B cell (primary cell): ENCODE data around the gene CORO2B. TPM values are rescaled to one million over a fixed set of nuclear protein-coding genes. Genes with fewer than 3 reads are reported as not detected.

Source experiments
- ATAC-seq: fragments of 200-7000 bp; cut with Tn5 transposase; one replicate; pipeline ENCODE4 v1.10.0; 2021; ENCODE audit warnings: low read depth, mild to moderate bottlenecking, moderate number of reproducible peaks, moderate library complexity
- CTCF ChIA-PET: fragments of 350-600 bp; sonication (Branson Sonifier 250); formaldehyde crosslinking; loops from one replicate; lab custom pipeline; 2021; ENCODE audit warnings: antibody characterized with exemption, inconsistent platforms; lab: Charles Lee
- POLR2A ChIA-PET: fragments of 350-600 bp; sonication (Branson Sonifier 250); formaldehyde crosslinking; loops from one replicate; lab custom pipeline; 2021; ENCODE audit warnings: antibody characterized with exemption; lab: Charles Lee
- DNase-seq: peaks from one replicate; pipeline ENCODE4 v3.0.0; 2013
- H2AFZ ChIP-seq: 2 replicates; pipeline ENCODE4 v1.6.1; 2012; ENCODE audit warnings: mild to moderate bottlenecking, low read depth, low read length; ENCODE audit not compliant: insufficient read depth, poor library complexity, severe bottlenecking
- H3K27ac ChIP-seq, 2 donors: 1 replicate in 1 of 2; 2 replicates in 1 of 2; pipeline ENCODE4 v1.5.1; 2012 to 2013; ENCODE audit warnings: low read length in 2 of 2, mild to moderate bottlenecking in 2 of 2, moderate library complexity in 1 of 2
- H3K27me3 ChIP-seq, 4 experiments: fragments of 200-600 bp in 1 of 4; sonication (generic) in 1 of 4; replicated peaks in 1 of 4; 1 replicate in 2 of 4; 2 replicates in 2 of 4; pipeline versions ENCODE4 v1.6.1 to v1.7.0; 2013 to 2016; ENCODE audit warnings: low read length in 3 of 4, mild to moderate bottlenecking in 2 of 4, mixed read lengths in 1 of 4, moderate library complexity in 1 of 4; ENCODE audit not compliant: insufficient read depth in 4 of 4, control insufficient read depth in 3 of 4; ENCODE audit errors: control extremely low read depth in 1 of 4
- H3K36me3 ChIP-seq, 2 experiments: replicated peaks in 1 of 2; 1 replicate in 1 of 2; 2 replicates in 1 of 2; pipeline versions ENCODE4 v1.6.1 to v1.7.1; 2013; ENCODE audit warnings: low read length in 1 of 2; ENCODE audit not compliant: insufficient read depth in 2 of 2, control insufficient read depth in 1 of 2; ENCODE audit errors: control extremely low read depth in 1 of 2, extremely low read depth in 1 of 2
- H3K4me1 ChIP-seq, 2 donors: fragments of 200-600 bp in 1 of 2; sonication (generic) in 1 of 2; 1 replicate in 1 of 2; 2 replicates in 1 of 2; pipeline versions ENCODE4 v1.5.1 to v1.6.1; 2013 to 2017; ENCODE audit warnings: low read length in 2 of 2; ENCODE audit not compliant: control insufficient read depth in 2 of 2, insufficient read depth in 2 of 2
- H3K4me2 ChIP-seq: replicated peaks from 2 replicates; pipeline ENCODE3; 2012; ENCODE audit warnings: mild to moderate bottlenecking, low read depth, low read length; ENCODE audit not compliant: poor library complexity, severe bottlenecking
- H3K4me3 ChIP-seq, 5 experiments: fragments of 200-600 bp in 1 of 5; sonication (generic) in 1 of 5; 1 replicate in 3 of 5; 2 replicates in 2 of 5; pipeline versions ENCODE4 v1.5.1 to v1.7.0; 2011 to 2016; ENCODE audit warnings: low read length in 4 of 5, mild to moderate bottlenecking in 4 of 5, low read depth in 2 of 5, control low read depth in 1 of 5, moderate library complexity in 1 of 5; ENCODE audit not compliant: insufficient read depth in 1 of 5; ENCODE audit errors: control extremely low read depth in 1 of 5, extremely low read depth in 1 of 5
- H3K79me2 ChIP-seq: fragments of 200-600 bp; sonication (generic); one replicate; pipeline ENCODE4 v1.6.0; 2016; ENCODE audit warnings: low read length; ENCODE audit not compliant: control insufficient read depth, insufficient read depth
- H3K9ac ChIP-seq: fragments of 200-600 bp; sonication (generic); 2 replicates; pipeline ENCODE4 v1.6.1; 2017; ENCODE audit warnings: mild to moderate bottlenecking, low read length, moderate library complexity
- H3K9me3 ChIP-seq, 3 donors: one replicate each; pipeline versions ENCODE4 v1.6.1 to v1.7.1; 2013; ENCODE audit warnings: low read length in 2 of 3; ENCODE audit not compliant: control insufficient read depth in 2 of 3, insufficient read depth in 1 of 3; ENCODE audit errors: control extremely low read depth in 1 of 3
- H4K20me1 ChIP-seq: 2 replicates; pipeline ENCODE4 v1.6.0; 2012; ENCODE audit warnings: mild to moderate bottlenecking, low read length; ENCODE audit not compliant: insufficient read depth, control insufficient read depth, poor library complexity, severe bottlenecking
- H3K27ac Mint-ChIP-seq: one replicate; pipeline ENCODE4 v1.8.0; 2021; ENCODE audit warnings: mixed read lengths
- H3K27me3 Mint-ChIP-seq: one replicate; pipeline ENCODE4 v1.8.0; 2021; ENCODE audit warnings: mixed read lengths
- H3K4me1 Mint-ChIP-seq: one replicate; pipeline ENCODE4 v1.8.0; 2021; ENCODE audit warnings: mixed read lengths
- H3K4me3 Mint-ChIP-seq: one replicate; pipeline ENCODE4 v1.8.0; 2021; ENCODE audit warnings: mixed read lengths
- H3K9me3 Mint-ChIP-seq: one replicate; pipeline ENCODE4 v1.8.0; 2022; ENCODE audit warnings: mixed read lengths; ENCODE audit not compliant: insufficient read depth
- CTCF ChIP-seq: fragments of 200-600 bp; IDR thresholded peaks from one replicate; pipeline ENCODE4 v1.8.0; 2022; ENCODE audit warnings: antibody characterized with exemption, mild to moderate bottlenecking
- EZH2 ChIP-seq: IDR thresholded peaks from 2 replicates; pipeline ENCODE4 v1.6.1; 2012; ENCODE audit warnings: borderline replicate concordance, low read depth, mild to moderate bottlenecking, moderate library complexity, low read length; ENCODE audit not compliant: insufficient read depth, poor library complexity, severe bottlenecking
- WGBS: methylation state at CpG from one replicate; pipeline ENCODE4 v1.1.5; 2013; ENCODE audit warnings: missing lambda C conversion rate; ENCODE audit not compliant: insufficient coverage; 5-methylcytosine and 5-hydroxymethylcytosine counted together
- intact Hi-C: fragments of 100-400 bp; cut with micrococcal nuclease; formaldehyde crosslinking; loops from one replicate; pipeline ENCODE4 v1.10.0; 2022
- polyA plus RNA-seq: library from polyadenylated mRNA; depleted of rRNA; stranded (reverse); fragments of >200 nt; gene quantifications from 2 replicates; pipeline ENCODE4 v1.2.3, GENCODE V29; 2012
- total RNA-seq, 2 donors: library from RNA; stranded (reverse); fragments of 120-200 nt in 1 of 2; gene quantifications; 1 replicate in 1 of 2; 2 replicates in 1 of 2; pipeline versions ENCODE4 v1.2.3 to v1.2.4, GENCODE V29; 2013 to 2022

Gene CORO2B
- total and polyA plus RNA-seq, 2 donors (not counting 1 experiment from before 2014, with no cell fraction given) = 9.5 to 11.3 TPM

GRCh38 chr15:68767833-68768232, 189.0 kb downstream of the CORO2B start:
- H3K27me3 Mint-ChIP-seq = peaks cover 12% of the 10 kb centered on the region
- ChIA-PET CTCF (no interaction called here), POLR2A (no interaction called here)
- Histone ChIP-seq H3K4me2 (no peak overlapping the region), H2AFZ (no peak overlapping the region), H3K4me1 (no peaks in the 10 kb centered on the region), H3K9me3 (no peaks in the 10 kb centered on the region), H3K27me3 (peaks cover 0 to 4% (median 0%) of the 10 kb centered on the region in 4 experiments), H3K4me3 (no peak overlapping the region), H3K79me2 (no peaks in the 10 kb centered on the region), H3K9ac (no peak overlapping the region), H4K20me1 (no peaks in the 10 kb centered on the region), H3K36me3 (no peaks in the 10 kb centered on the region), H3K27ac (no peak overlapping the region)
- ATAC-seq (no peak), DNase-seq (no peak)
- H3K27ac Mint-ChIP-seq = no peak overlapping the region
- intact Hi-C loops = no loop called here
- H3K4me3 Mint-ChIP-seq = no peak overlapping the region
- no peaks in the 10 kb centered on the region for H3K4me1 Mint-ChIP-seq
- TF ChIP-seq EZH2 (no peak), CTCF (no peak)
- no CpG with 5 or more reads among the region's 4 CpGs for WGBS
- H3K9me3 Mint-ChIP-seq = no peaks in the 10 kb centered on the region

GRCh38 chr15:68768321-68768720, 189.5 kb downstream of the CORO2B start:
- Histone ChIP-seq H3K9me3 (no peaks in the 10 kb centered on the region), H4K20me1 (no peaks in the 10 kb centered on the region), H2AFZ (no peak overlapping the region), H3K36me3 (no peaks in the 10 kb centered on the region), H3K4me3 (no peak overlapping the region), H3K9ac (no peak overlapping the region), H3K27ac (no peak overlapping the region), H3K79me2 (no peaks in the 10 kb centered on the region), H3K4me1 (no peaks in the 10 kb centered on the region), H3K27me3 (peaks cover 0 to 4% (median 0%) of the 10 kb centered on the region in 4 experiments), H3K4me2 (no peak overlapping the region)
- DNase-seq (no peak), ATAC-seq (no peak)
- Mint-ChIP-seq H3K9me3 (no peaks in the 10 kb centered on the region), H3K4me1 (no peaks in the 10 kb centered on the region), H3K27ac (no peak overlapping the region), H3K27me3 (peaks cover 12% of the 10 kb centered on the region), H3K4me3 (no peak overlapping the region)
- TF ChIP-seq CTCF = no peak
- TF ChIP-seq EZH2 = no peak
- intact Hi-C loops = no loop called here
- CTCF ChIA-PET = no interaction called here
- no CpG with 5 or more reads among the region's 2 CpGs for WGBS
- POLR2A ChIA-PET = no interaction called here
